HG02763 (cell line): ENCODE measurements around the gene KRTAP10-8.
"Not testable (repeated sequence)": the region's sequence is repeated elsewhere in the genome, so short reads cannot be mapped to it uniquely, and the experiment has no call there.

Source experiments
- ATAC-seq: cut with Tn5 transposase; IDR thresholded peaks from one replicate; pipeline ENCODE4 v1.9.1; 2021; ENCODE audit warnings: mild to moderate bottlenecking, moderate library complexity; ENCODE audit not compliant: unreplicated experiment

The KRTAP10-8 gene

GRCh38 chr21:44579056-44579832, 32.6 kb upstream of the KRTAP10-8 start:
- no peak for ATAC-seq

GRCh38 chr21:44579833-44580144, 32.1 kb upstream of the KRTAP10-8 start:
- ATAC-seq: no peak

- not testable (repeated sequence) for ATAC-seq
These were observed 31.6 kb upstream of the KRTAP10-8 start, which contains the start of gene KRTAP10-5 for GRCh38 chr21:44580231-44580821. Gene KRTAP10-5, minus strand, starts transcription at chr21:44580604. Its CDS starts 26 bp downstream, at chr21:44580578.

DNA sequence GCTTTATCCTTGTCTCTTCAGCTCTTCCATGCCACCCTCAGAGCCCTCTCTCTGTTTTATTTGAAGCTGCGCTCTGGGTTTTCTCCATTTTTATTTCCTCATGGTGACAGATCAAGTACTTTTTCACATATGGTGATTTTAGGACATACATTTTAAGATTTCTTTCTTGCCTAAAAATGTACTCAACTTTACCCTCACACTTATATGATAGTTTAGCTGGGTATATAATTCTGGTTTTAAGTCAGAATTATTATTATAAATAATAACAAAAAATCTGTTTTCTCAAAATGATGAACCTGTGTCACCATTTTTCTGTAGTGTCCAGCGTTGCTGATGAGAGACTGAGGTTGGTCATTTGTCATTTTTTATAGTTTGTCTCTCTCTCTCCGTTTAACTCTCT, 30.7 kb upstream of the KRTAP10-8 start:
- no peak for ATAC-seq

- ATAC-seq: no peak
These were observed 29.8 kb upstream of the KRTAP10-8 start for GRCh38 chr21:44582055-44582454.

- no peak for ATAC-seq
These were observed 28.6 kb upstream of the KRTAP10-8 start for GRCh38 chr21:44583089-44583799.

GRCh38 chr21:44583800-44584147, 28.1 kb upstream of the KRTAP10-8 start:
- ATAC-seq: no peak

DNA sequence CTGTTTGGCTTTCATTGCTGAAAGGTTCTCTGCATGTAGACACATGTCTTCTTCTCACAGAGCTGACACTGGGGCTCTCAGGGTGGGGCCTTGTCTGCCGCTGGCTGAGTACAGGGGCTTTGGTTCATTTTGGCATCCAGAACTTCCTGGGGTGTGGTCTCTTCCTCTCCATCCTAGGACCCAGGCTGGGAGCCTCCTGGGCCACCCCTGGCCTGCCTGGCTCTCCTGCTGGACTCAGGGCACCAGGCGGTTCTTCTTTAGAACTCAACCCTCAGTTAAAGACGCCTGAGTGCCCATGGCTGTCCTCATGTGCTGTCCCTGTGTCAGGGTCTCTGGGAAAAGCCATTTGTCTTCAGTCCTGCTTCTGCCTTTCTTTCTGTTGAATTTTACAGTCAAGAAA, 26.0 kb upstream of the KRTAP10-8 start:
- ATAC-seq: no peak

DNA sequence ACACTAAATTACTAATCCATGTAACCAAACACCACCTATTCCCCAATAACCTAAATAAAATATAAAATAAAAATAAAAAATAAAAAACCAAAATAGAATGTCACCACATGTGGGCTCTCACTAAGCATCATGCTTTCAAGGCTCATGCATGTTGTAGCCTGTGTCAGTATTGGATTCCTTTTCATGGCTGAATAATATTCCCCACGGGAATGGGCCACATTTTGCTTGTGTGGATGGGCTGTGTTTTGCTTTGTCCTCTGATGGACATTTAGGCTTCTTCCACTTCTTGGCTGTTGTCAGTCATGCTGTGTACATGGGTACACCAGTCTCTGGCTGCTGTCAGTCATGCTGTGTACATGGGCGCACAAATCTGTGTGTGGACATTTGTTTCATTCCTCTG, 22.8 kb upstream of the KRTAP10-8 start:
- no peak for ATAC-seq

DNA sequence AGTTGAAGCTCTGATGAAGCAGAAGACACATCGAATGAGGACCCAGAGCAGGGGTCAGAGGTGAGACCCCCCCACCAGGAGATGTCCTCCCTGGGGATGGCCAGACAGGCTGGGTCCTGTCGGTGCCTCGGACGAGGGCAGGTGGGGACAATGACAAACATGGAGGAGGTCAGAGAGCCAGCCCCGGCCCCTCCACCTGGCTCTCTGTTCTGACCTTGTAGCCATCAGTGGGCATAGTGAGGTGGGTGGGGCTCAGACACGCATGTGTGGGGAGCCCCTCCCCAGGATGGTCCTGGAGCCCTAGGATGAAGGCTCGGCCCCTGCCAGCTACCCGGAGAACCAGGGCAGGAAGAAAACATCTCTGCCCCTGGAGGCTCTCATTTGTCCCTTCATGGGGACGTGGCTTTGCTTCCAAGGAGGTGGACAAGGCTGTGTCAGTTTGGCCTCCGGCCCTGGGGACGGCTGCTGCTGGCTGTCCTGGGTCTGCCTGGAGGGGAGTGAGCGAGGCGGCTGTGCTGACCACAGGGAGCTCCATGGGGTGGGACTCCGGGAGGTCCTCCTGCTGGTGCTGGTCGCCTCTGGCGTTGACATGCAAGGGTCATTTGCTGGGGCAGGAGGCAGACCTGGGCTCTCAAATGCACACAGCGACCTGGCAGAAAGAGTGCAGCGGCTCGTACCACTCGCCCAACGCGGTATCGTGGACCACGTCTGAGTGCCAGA, 22.1 kb upstream of the KRTAP10-8 start:
- ATAC-seq: no peak

DNA sequence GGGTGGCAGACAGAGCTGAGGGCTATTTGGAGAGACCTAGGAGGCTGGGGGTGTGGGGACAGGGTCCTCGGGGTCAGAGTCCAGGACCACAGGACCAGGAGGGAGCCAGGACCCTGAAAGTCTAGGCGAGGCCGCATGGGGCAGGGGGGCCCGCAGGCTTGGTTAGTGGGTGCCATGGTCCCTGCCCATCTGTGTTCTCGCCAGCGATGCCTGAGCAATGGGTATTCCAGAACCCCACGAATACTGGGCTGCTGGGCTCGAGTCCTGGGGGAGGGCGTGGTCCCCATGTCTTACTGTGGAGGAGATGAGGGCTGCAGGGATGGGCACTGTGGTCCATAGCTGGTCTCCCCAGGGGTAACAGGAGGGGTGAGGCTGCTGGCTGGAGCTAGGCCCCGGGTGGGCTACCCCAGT, 21.6 kb upstream of the KRTAP10-8 start:
- ATAC-seq: no peak

DNA sequence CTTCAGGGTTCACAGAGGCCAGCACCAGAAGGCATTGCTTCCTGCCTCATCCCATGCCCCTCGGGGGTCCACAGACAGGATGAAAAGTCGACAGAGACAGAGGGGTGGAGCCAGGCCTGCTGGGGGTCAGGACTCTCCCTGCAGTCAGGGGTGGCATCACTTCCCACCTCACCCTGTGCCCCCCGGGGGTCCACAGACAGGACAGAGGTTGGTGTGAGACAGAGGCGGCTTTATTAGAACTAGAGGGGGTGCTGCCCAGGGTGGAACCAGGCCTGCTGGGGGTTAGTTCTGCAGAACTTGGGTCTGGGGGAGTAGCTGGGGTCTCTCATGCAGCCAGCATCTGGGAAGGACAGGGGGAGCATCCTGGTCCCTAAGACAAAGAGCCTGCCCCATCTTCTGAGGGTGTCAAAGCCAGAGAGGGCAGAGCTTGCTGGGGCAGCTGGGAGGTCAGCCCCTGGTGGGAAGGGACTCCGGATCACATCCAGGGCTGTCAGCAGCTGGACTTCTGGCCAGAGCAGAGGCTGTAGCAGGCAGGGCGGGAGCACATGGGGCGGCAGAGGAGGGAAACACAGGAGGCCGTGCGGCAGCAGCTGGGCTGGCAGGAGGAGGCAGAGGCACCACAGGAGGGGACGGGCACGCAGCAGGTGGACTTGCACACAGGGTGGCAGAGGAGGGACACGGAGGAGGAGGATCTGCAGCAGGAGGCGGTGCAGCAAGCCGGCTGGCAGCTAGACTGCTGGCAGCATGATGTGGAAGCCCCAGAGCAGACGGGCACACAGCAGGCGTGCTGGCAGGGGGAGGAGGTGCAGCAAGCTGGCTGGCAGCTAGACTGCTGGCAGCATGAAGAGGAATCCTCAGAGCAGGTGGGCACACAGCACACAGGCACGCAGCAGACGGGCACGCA, 20.7 kb upstream of the KRTAP10-8 start:
- ATAC-seq: not testable (repeated sequence)

- ATAC-seq: not testable (repeated sequence)
These were observed 20.1 kb upstream of the KRTAP10-8 start for GRCh38 chr21:44591801-44592130.

- ATAC-seq: no peak
These were observed 19.2 kb upstream of the KRTAP10-8 start, which contains the start of gene KRTAP10-6 for GRCh38 chr21:44592446-44593311. Gene KRTAP10-6, minus strand, starts transcription at chr21:44592505. Its CDS starts 21 bp downstream, at chr21:44592484.

- no peak for ATAC-seq
These were observed 18.1 kb upstream of the KRTAP10-8 start for GRCh38 chr21:44593598-44594405.

DNA sequence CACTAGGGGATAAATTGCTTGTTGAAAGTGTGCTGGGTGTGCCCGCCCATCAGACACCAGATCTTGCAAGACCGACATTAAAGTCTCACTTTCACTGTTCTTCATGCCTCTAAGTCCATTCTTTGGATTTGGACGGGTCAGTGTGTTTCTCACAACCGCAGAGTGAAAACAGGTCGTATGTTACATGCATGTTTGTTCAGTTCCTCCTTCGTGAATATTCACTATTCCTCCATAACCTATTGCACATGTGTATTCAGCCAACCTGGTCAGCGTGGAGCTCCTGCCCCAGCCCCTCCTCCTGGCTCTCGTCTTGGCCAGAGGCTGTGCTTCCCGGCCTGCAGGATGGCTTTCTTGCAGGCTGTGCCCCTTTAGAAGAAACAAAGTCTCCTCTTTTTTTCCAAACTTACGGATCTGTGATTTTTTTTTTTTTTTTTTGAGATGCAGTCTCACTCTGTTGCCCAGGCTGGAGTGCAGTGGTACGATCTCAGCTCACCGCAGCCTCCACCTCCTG, 17.4 kb upstream of the KRTAP10-8 start:
- ATAC-seq: no peak

GRCh38 chr21:44595524-44595923, 16.4 kb upstream of the KRTAP10-8 start:
- ATAC-seq: no peak

GRCh38 chr21:44596068-44596725, 15.7 kb upstream of the KRTAP10-8 start:
- no peak for ATAC-seq
